Neural progenitor cell (in vitro differentiated cells): Measurements from ENCODE around the gene NXPH3. TPM values are rescaled to one million over a fixed set of nuclear protein-coding genes. Genes with fewer than 3 reads are reported as not detected.
A peak's percentile ranks its signal among the peaks of the same experiment; 100 is the strongest.

Experiments
- DNase-seq: peaks from one replicate; pipeline ENCODE4 v3.0.0-alpha.2; 2016; ENCODE audit warnings: low spot score
- H2AFZ ChIP-seq: fragments of 200-600 bp; sonication (generic); replicated peaks from 2 replicates; pipeline ENCODE4 v1.6.1; 2016; ENCODE audit warnings: antibody characterized with exemption
- H3F3A ChIP-seq: fragments of 200-600 bp; sonication (generic); 2 replicates; pipeline ENCODE4 v1.6.1; 2016; ENCODE audit warnings: antibody characterized with exemption, low read depth
- H3K27ac ChIP-seq: fragments of 200-600 bp; sonication (generic); 2 replicates; pipeline ENCODE4 v1.5.1; 2016; ENCODE audit warnings: mild to moderate bottlenecking
- H3K27me3 ChIP-seq: fragments of 200-600 bp; sonication (generic); 2 replicates; pipeline ENCODE4 v1.6.1; 2016; ENCODE audit warnings: mild to moderate bottlenecking, moderate library complexity
- H3K36me3 ChIP-seq: fragments of 200-600 bp; sonication (generic); 2 replicates; pipeline ENCODE4 v1.5.1; 2016
- H3K4me1 ChIP-seq: fragments of 200-600 bp; sonication (generic); 2 replicates; pipeline ENCODE4 v1.6.1; 2016; ENCODE audit warnings: mixed run types
- H3K4me2 ChIP-seq: fragments of 200-600 bp; sonication (generic); 2 replicates; pipeline ENCODE4 v1.6.1; 2016
- H3K4me3 ChIP-seq: fragments of 200-600 bp; sonication (generic); 2 replicates; pipeline ENCODE4 v1.5.1; 2016
- H3K79me2 ChIP-seq: fragments of 200-600 bp; sonication (generic); 2 replicates; pipeline ENCODE4 v1.6.1; 2016; ENCODE audit warnings: low read depth
- H3K9ac ChIP-seq: fragments of 200-600 bp; sonication (generic); 2 replicates; pipeline ENCODE4 v1.6.1; 2016
- H3K9me3 ChIP-seq: fragments of 200-600 bp; sonication (generic); 2 replicates; pipeline ENCODE4 v1.5.1; 2016; ENCODE audit warnings: low read depth
- H4K20me1 ChIP-seq: fragments of 200-600 bp; sonication (generic); 2 replicates; pipeline ENCODE4 v1.6.1; 2016; ENCODE audit warnings: low read depth
- H3K27ac Mint-ChIP-seq: 3 replicates; pipeline ENCODE4 v1.8.0; 2021; ENCODE audit warnings: mixed read lengths
- H3K27me3 Mint-ChIP-seq: 2 replicates; pipeline ENCODE4 v1.8.0; 2022; ENCODE audit warnings: low read depth, mild to moderate bottlenecking, inconsistent platforms, moderate library complexity, mixed read lengths; ENCODE audit not compliant: insufficient read depth
- H3K36me3 Mint-ChIP-seq: 3 replicates; pipeline ENCODE4 v1.8.0; 2021; ENCODE audit warnings: mixed read lengths
- H3K4me1 Mint-ChIP-seq: 3 replicates; pipeline ENCODE4 v1.8.0; 2021; ENCODE audit warnings: mixed read lengths
- H3K4me3 Mint-ChIP-seq: 3 replicates; pipeline ENCODE4 v1.8.0; 2021; ENCODE audit warnings: mild to moderate bottlenecking, moderate library complexity, mixed read lengths
- H3K9me3 Mint-ChIP-seq: 3 replicates; pipeline ENCODE4 v1.8.0; 2020; ENCODE audit warnings: mixed read lengths
- CTCF ChIP-seq: fragments of 200-600 bp; sonication (generic); IDR thresholded peaks from 2 replicates; pipeline ENCODE4 v1.5.1; 2017; ENCODE audit warnings: antibody characterized with exemption, mild to moderate bottlenecking
- EZH2 ChIP-seq: fragments of 200-600 bp; sonication (generic); IDR thresholded peaks from 2 replicates; pipeline ENCODE4 v1.6.1; 2017; ENCODE audit warnings: antibody characterized with exemption, mild to moderate bottlenecking, moderate library complexity
- EZH2phosphoT487 ChIP-seq: fragments of 200-600 bp; sonication (generic); IDR thresholded peaks from 2 replicates; pipeline ENCODE4 v1.6.1; 2017; ENCODE audit warnings: antibody characterized with exemption
- total RNA-seq: library from RNA; depleted of rRNA; stranded (reverse); fragments of >200 nt; gene quantifications from 2 replicates; pipeline ENCODE4 v1.2.3, GENCODE V29; 2015; ENCODE audit warnings: low replicate concordance

NXPH3 gene
- total RNA-seq, 1 donor from 2014 or later = 3.6 TPM

GRCh38 chr17:49580981-49581647, 5.4 kb downstream of the NXPH3 start:
- no peaks in the 10 kb centered on the region for H3K9me3 Mint-ChIP-seq
- Histone ChIP-seq H3K27ac (no peak overlapping the region), H3K4me3 (no peak overlapping the region), H3K27me3 (no peaks in the 10 kb centered on the region), H3K4me2 (no peak overlapping the region), H3K4me1 (peaks cover 7% of the 10 kb centered on the region), H3K36me3 (no peaks in the 10 kb centered on the region), H3F3A (peaks cover 14% of the 10 kb centered on the region), H3K9me3 (no peaks in the 10 kb centered on the region), H3K9ac (no peak overlapping the region), H3K79me2 (peaks cover 8% of the 10 kb centered on the region), H2AFZ (no peak overlapping the region), H4K20me1 (peaks cover 16% of the 10 kb centered on the region)
- DNase-seq = no peak
- peaks cover 15% of the 10 kb centered on the region for H3K4me1 Mint-ChIP-seq
- no peak overlapping the region for H3K4me3 Mint-ChIP-seq
- no peak overlapping the region for H3K27ac Mint-ChIP-seq
- H3K27me3 Mint-ChIP-seq = peaks cover 20% of the 10 kb centered on the region
- no peaks in the 10 kb centered on the region for H3K36me3 Mint-ChIP-seq
- TF ChIP-seq CTCF (no peak), EZH2 (no peak), EZH2phosphoT487 (no peak)

- Mint-ChIP-seq H3K4me1 (peaks cover 15% of the 10 kb centered on the region), H3K27ac (peak overlapping the region; percentile 29), H3K27me3 (peaks cover 19% of the 10 kb centered on the region), H3K9me3 (no peaks in the 10 kb centered on the region), H3K36me3 (no peaks in the 10 kb centered on the region), H3K4me3 (no peak overlapping the region)
- Histone ChIP-seq H3K9ac (no peak overlapping the region), H3K9me3 (no peaks in the 10 kb centered on the region), H2AFZ (no peak overlapping the region), H3K4me3 (no peak overlapping the region), H3K4me2 (no peak overlapping the region), H3K27me3 (no peaks in the 10 kb centered on the region), H3K4me1 (peaks cover 7% of the 10 kb centered on the region), H3F3A (peaks cover 9% of the 10 kb centered on the region), H3K27ac (no peak overlapping the region), H3K36me3 (no peaks in the 10 kb centered on the region), H4K20me1 (peaks cover 16% of the 10 kb centered on the region), H3K79me2 (peaks cover 8% of the 10 kb centered on the region)
- DNase-seq = no peak
- no peak for TF ChIP-seq EZH2
- no peak for TF ChIP-seq CTCF
- no peak for TF ChIP-seq EZH2phosphoT487
Observed at GRCh38 chr17:49581648-49581998, 6.0 kb downstream of the NXPH3 start.

- Histone ChIP-seq H3K79me2 (peaks cover 6% of the 10 kb centered on the region), H2AFZ (no peak overlapping the region), H3K4me1 (peaks cover 4% of the 10 kb centered on the region), H3K9me3 (no peaks in the 10 kb centered on the region), H3K9ac (no peak overlapping the region), H4K20me1 (peaks cover 13% of the 10 kb centered on the region), H3K4me3 (no peak overlapping the region), H3K27ac (no peak overlapping the region), H3K27me3 (no peaks in the 10 kb centered on the region), H3F3A (peaks cover 5% of the 10 kb centered on the region), H3K36me3 (no peaks in the 10 kb centered on the region), H3K4me2 (no peak overlapping the region)
- H3K9me3 Mint-ChIP-seq = no peaks in the 10 kb centered on the region
- H3K4me1 Mint-ChIP-seq = peaks cover 12% of the 10 kb centered on the region
- TF ChIP-seq EZH2phosphoT487 (no peak), EZH2 (no peak), CTCF (no peak)
- H3K27me3 Mint-ChIP-seq = peaks cover 14% of the 10 kb centered on the region
- DNase-seq = no peak
- no peaks in the 10 kb centered on the region for H3K36me3 Mint-ChIP-seq
- H3K4me3 Mint-ChIP-seq = no peak overlapping the region
- H3K27ac Mint-ChIP-seq = peak overlapping the region; percentile 29
Observed at GRCh38 chr17:49582055-49582722, 6.5 kb downstream of the NXPH3 start.
